Measurements from ENCODE around the gene SPATA31D1.
"Not testable (repeated sequence)": the region's sequence is repeated elsewhere in the genome, so short reads cannot be mapped to it uniquely, and the experiment has no call there.

The SPATA31D1 gene

GRCh38 chr9:81988472-81988871 lies at the start of gene SPATA31D1:
Gene SPATA31D1, plus strand, starts transcription at chr9:81988772. Its CDS starts 47 bp downstream, at chr9:81988819.
- DNase-seq, result not testable (repeated sequence)

DNA sequence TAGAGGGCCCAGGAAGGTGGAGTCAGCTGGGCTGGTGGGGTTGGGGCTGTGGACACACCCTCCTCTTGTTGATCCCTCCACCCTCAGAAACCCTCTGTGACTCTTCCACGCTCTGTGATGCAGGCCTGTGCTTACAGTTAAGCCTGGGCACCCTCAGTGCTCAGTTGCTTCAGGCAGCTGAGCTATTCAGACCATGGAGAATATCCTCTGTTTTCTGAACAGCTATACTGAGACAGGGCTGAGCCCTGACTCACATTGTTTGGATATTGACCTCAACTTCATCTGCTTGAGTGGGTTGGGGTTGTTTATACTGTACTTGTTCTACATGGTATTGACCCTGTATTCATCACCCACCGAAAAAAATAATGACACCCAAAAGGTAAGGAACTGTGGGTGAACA lies 45.2 kb upstream of the SPATA31D1 start, which contains the start of gene SPATA31D3:
Gene SPATA31D3 (plus strand): TSS at position 108 of the 400 bp plus-strand sequence. CDS start 86 bp downstream, at position 194.
- DNase-seq, result not testable (repeated sequence)

DNA sequence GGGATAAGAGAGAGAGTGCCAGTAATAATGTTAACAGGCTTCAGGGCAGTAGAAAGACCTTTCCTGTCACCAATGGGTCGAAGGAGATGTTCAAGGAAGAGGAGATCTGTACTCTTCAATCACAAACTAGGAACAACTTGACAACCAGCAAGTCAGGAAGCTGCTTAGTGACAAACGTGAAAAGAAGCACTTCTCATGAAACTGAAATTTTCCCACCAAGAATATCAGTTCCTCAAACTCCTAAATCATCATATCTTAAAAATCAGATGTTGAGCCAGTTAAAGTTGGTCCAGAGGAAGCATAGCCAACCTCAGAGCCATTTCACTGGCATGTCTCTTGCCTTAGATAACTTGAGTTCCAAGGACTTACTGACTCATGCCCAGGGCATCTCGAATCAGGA lies 39.9 kb upstream of the SPATA31D1 start:
- not testable (repeated sequence) for DNase-seq

DNA sequence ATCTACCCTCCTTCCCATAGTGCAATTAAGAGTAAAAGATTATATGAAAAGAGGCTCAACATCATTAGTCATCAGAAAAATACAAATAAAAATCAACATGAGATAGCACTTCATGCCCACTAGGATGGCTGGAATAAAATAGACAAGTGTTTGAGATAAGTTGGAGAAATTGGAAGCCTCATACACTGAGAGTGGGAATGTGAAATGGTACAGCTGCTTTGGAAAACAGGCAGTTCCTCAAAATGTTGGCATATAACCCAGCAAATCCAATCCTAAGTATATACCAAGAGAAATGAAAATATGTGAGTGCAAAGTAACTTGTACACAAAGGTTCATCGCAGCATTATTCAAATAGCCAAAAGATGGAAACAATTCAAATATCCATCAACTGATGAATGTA lies 35.5 kb upstream of the SPATA31D1 start:
- DNase-seq, result no peak

DNA sequence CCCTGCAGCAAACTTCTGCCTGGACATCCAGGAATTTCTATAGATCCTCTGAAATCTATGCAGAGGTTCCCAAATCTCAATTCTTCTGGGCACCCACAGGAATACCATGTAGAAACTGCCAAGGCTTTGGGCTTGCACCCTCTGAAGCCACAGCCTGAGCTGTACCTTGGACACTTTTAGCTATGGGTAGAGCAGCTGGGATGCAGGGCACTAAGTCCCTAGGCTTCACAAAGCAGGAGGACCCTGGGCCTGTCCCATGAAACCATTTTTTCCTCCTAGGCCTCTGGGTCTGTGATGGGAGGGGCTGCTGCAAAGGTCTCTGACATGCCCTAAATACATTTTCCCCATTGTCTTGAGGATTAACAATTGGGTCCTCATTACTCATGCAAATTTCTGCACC lies 32.9 kb upstream of the SPATA31D1 start:
- no peak for DNase-seq

- DNase-seq, result no peak
Observed at GRCh38 chr9:81964218-81965171, 24.1 kb upstream of the SPATA31D1 start.

- DNase-seq, result no peak
Observed at GRCh38 chr9:81968026-81968425, 20.5 kb upstream of the SPATA31D1 start.

GRCh38 chr9:81969971-81970370 lies 18.6 kb upstream of the SPATA31D1 start:
- DNase-seq, result no peak

- no peak for DNase-seq
Observed at GRCh38 chr9:81971727-81972126, 16.8 kb upstream of the SPATA31D1 start.

- DNase-seq, result no peak
Observed at GRCh38 chr9:81974764-81975163, 13.8 kb upstream of the SPATA31D1 start.

GRCh38 chr9:81976351-81976750 lies 12.2 kb upstream of the SPATA31D1 start:
- DNase-seq, result no peak

DNA sequence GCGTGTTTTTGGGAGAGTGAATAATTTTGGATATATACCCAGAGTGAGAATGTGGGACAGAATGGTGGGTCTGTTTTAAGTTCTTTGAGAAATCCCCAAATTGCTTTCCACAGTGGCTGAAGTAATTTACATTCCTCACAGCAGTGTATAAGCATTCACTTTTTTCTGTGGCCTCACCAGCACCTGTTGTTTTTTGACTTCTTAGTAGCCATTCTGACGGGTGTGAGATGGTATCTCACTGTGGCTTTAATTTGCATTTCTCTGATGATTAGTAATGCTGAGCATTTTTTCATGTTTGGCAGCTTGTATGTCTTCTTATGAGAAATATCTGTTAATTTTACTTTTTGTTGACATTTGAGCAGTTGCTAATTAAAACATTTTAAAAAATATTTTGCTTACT lies 9.4 kb upstream of the SPATA31D1 start:
- no peak for DNase-seq

DNA sequence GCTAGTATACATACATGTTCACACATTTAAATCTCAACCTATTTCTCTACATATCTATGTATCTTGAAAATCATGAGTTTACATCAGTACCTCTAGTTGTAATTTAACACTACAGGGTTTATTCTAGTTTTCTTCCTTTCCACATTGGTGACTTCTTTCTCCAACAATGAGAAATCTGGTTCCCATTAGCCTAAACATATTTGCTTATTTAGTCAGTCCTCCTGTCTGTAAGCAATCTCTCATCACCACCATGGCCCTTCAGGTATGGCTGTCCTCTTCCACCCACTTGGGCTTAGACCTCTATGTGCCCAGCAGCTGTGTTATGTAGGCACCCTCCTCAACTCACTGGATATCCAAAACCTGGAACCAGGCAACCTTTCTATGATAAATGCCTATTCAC lies 8.0 kb upstream of the SPATA31D1 start:
- no peak for DNase-seq

DNA sequence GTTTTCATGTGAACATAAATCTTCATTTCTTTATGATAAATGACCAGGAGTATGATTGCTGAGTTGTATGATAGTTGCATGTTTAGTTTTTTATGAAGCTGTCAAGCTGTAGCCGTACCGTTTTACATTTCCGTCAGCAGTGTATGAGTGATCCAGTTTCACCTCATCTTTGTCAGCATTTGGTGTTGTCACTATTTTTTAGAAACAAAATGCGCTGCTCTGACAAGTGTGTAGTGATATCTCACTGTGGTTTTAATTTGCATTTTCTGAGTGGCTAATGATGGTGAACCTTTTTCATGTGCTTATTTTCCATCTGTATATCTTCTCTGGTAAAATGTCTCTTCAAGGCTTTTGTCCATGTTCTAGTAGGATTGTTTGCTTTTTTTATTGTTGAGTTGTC lies 6.7 kb upstream of the SPATA31D1 start:
- no peak for DNase-seq

GRCh38 chr9:81984928-81985327 lies 3.6 kb upstream of the SPATA31D1 start:
- no peak for DNase-seq

DNA sequence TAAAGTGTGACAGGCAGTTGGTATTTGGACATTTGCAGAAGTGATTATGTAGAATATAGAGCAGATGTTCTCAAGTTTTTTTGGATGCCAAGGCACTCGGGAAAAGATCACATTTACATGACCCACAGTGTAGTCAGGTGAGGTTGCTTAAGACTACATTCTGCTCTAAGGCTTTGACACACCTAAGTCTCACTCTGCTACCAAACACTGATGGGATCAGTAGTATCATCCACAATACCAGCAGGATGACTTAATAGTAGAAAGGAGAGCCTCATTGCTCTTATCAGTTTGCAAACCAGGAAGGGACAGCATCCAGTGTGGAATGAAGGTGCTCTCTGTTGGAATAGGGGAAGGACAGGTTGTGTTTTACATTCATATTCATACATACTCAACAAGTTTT lies 2.5 kb upstream of the SPATA31D1 start:
- DNase-seq, result no peak

GRCh38 chr9:81989700-81990099 lies 1.1 kb downstream of the SPATA31D1 start:
- DNase-seq, result no peak

GRCh38 chr9:81993656-81994055 lies 5.1 kb downstream of the SPATA31D1 start:
- DNase-seq, result no peak

GRCh38 chr9:81999806-82000205 lies 11.2 kb downstream of the SPATA31D1 start:
- no peak for DNase-seq

DNA sequence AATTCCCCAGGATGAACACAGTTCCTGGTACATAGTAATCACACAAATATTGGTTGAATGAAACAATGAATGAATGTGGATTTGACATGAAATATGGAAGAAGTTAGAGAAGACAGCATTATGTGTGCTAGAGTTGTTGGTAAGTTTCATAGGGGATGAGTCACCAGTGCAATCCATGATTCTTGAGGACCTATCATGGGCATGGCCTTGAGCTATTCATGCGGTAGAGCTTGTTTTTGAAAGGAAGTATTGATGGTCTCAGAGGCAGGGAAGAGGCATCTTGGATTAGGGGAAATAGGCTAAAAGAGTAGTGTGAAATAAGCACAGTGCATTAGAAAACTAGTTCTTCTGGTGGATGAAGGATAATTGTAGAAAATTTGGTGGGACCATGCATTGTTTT lies 22.1 kb downstream of the SPATA31D1 start:
- DNase-seq, result no peak

DNA sequence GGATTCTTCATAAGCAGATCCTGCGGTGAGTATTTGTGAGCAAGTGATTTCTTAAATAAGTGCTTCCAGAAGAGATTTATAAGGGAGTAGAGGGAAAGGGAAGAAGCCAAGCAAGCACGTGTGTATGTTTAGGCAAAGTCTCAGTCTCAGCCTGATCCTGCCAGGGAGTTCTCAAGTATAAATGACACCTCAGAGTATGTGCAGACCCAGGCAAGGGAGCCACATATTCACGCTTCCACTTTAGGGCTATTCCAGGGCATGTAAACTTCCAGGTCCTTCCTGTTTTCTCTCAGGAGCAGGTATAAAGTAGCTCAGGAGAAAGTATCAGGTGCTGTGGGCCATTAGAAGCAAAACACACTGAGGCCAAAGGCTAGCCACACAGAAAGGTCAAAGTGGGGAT lies 22.6 kb downstream of the SPATA31D1 start:
- no peak for DNase-seq

- DNase-seq, result no peak
Observed at GRCh38 chr9:82012276-82012675, 23.7 kb downstream of the SPATA31D1 start.

DNA sequence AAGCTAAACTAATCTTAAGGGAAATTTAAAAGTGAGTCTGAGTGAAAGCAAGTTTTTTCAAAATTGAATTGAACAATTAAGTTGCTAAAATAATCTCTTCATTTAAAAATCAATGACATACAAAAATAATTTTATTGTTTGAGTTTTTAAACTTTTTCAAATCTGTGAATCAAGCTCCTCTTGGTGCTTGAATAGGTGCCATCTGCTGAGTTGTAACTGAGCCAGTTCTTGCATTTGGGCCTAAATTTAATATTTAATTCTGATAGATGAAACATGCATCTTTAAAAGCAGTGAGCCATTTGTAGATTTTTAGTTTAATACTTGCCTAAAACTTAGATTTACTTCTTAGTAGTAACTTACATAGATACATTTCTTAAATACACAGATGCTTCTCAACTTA lies 31.8 kb downstream of the SPATA31D1 start:
- no peak for DNase-seq

- no peak for DNase-seq
Observed at GRCh38 chr9:82021198-82021597, 32.6 kb downstream of the SPATA31D1 start.

- no peak for DNase-seq
Observed at GRCh38 chr9:82022121-82022520, 33.5 kb downstream of the SPATA31D1 start.

Data from GDM1 (cell line).